HG02610 (cell line): Measurements from ENCODE around the gene ARRDC5.
A peak's percentile ranks its signal among the peaks of the same experiment; 100 is the strongest.
"Not testable (repeated sequence)": the region's sequence is repeated elsewhere in the genome, so short reads cannot be mapped to it uniquely, and the experiment has no call there.

Experiments
- ATAC-seq: cut with Tn5 transposase; IDR thresholded peaks from one replicate; pipeline ENCODE4 v1.9.1; 2021; ENCODE audit warnings: mild to moderate bottlenecking, moderate library complexity; ENCODE audit not compliant: unreplicated experiment

Gene ARRDC5

DNA sequence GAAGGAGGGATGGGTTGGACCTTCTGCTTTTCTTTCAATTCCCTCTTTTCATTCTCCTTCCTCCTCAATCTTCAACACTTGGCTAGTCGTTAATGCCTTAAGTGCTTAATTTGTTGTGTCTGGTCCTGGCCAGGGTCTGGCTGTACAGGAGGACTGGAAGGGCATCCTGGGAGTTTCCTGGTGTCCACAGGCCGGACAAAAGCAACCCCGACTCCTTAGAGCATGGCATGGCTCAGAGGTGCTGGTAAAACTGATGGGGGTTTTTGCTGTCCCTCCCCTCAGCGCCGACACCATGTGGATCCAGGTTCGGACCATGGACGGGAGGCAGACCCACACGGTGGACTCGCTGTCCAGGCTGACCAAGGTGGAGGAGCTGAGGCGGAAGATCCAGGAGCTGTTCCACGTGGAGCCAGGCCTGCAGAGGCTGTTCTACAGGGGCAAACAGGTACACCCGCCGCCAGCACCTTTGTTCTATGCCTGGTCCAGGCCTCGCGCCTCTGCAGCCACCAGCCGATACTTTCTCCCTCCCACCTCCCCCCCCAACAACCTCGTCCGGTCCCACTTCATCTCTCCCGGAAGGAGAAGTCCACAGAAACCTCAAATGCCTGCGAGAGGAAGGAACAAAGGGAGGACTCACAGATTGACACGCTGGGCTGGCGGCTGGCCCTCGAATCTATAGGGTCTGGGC lies 8.0 kb upstream of the ARRDC5 start:
- no peak for ATAC-seq

DNA sequence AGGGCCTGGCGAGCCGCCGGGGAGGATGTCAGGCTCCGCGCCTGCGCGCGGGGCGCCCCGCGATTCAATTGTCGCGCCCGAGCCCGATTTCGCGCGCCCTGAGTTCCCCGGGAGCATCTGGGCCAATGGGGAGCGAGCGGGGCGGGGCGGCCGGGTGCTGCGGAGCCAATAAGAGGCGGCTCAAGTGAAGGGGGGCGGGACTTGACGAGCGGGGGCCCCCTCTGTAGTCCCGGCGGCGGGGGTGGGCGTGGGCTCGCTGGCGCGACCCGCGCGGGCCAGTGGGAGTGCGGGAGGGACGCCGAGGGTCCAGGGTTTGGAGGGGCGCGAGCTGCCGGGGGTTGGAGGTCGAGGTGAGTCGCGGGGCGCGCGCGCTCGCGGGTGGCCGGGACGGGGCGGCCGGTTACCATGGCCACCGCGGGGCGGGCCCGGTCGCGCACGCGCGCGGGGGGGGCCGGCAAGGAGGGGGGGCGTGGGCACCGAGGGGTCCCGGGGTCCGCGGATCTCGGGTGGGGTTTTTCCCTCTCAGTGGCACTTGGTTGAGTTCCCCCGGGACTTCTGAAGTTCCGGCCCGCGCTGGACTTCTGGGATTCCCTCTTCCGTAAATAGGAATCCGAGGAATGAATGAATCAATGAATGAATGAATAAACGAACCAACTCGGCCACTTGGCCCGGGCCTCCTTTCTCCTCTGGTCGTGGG lies 7.3 kb upstream of the ARRDC5 start:
- peak; percentile 79 for ATAC-seq

GRCh38 chr19:4909156-4909896 lies 6.6 kb upstream of the ARRDC5 start, which contains the start of gene UHRF1:
UHRF1 (plus strand) TSS chr19:4909501; CDS start chr19:4910886, 1,385 bp downstream.
- ATAC-seq = peak; percentile 26

DNA sequence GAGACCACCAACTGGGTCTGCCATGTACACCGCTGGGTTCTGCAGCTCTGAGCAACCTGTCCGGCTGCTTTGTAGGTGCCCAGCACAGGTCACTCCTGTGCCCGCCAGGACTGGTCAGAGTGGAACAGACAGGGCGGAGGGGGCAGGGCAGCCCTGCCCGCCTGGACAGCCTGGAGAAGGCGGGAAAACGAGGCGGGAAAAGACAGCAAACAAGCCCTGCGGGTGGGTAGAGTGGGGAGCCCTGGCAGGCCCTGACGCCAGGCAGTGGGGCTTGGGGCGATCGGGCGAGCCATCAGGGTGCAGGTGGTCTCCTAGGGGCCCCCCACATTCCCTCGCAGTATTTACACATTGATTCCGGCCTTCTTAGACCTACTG lies 6.1 kb upstream of the ARRDC5 start:
- ATAC-seq = no peak

DNA sequence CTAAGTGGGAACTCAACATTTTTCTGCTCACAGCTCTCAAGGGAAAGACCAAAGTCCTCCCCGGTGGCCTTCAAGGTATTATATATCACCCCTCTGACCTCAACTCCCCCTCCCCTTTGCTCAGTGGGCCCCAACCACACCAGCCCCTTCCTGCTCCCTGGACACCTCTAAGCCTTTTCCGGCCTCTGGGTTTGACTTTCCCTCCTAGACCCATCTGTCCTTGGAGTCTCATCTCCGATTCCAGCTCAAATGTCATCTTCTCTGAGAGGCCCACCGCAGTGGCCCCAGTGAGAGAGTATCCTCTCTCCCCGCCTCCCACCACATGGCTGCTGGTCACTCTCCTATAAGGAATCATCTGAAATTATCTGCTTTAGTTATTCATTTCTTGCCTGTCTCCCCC lies 5.7 kb upstream of the ARRDC5 start:
- ATAC-seq = no peak

DNA sequence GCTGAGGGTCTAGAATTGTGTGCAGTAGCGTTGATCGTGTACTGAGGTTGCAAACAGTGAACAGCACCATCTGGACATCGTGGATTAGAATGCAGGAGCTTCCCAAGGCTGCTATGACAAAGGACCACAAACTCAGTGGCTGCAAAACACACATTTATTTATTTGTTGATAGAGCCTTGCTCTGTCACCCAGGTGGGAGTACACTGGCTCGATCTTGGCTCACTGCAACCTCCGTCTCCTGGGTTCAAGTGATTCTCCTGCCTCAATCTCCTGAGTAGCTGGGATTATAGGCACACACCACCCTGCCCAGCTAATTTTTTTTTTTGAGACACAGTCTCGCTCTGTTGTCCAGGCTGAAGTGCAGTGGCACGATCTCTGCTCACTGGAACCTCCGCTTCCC lies 4.3 kb upstream of the ARRDC5 start:
- ATAC-seq = no peak

DNA sequence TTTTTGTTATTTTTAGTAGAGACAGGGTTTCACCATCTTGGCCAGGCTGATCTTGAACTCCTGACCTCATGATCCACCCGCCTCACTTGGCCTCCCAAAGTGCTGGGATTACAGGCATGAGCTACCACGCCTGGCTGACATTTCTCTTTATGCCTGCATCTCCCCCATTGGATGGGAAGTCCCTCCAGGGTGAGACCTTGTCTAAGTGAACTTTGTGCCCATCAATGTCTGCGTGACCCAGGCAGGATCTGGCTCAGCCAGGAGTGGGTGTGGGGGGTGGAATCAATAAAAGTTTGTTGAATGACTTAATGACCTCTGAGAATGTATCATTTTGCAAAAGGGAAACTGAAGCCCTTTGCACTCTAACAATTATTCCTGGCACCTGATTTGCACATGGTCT lies 1.8 kb upstream of the ARRDC5 start:
- no peak for ATAC-seq

DNA sequence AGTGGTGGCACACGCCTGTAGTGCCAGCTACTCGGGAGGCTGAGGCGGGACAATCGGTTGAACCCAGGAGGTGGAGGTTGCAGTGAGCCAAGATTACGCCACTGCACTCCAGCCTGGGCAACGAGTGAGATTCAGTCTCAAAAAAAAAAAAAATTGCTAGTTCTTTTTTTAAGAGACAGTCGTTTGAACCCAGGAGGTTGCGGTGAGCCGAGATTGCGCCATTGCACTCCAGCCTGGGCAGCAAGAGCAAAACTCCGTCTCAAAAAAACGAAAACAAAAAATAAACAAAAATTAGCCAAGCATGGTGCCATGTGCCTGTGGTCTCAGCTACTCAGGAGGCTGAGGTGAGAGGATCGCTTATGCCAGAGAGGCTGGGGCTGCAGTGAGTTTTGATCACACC lies 1.8 kb downstream of the ARRDC5 start:
- ATAC-seq = not testable (repeated sequence)

- no peak for ATAC-seq
Measured at GRCh38 chr19:4897146-4897545, 5.5 kb downstream of the ARRDC5 start.

DNA sequence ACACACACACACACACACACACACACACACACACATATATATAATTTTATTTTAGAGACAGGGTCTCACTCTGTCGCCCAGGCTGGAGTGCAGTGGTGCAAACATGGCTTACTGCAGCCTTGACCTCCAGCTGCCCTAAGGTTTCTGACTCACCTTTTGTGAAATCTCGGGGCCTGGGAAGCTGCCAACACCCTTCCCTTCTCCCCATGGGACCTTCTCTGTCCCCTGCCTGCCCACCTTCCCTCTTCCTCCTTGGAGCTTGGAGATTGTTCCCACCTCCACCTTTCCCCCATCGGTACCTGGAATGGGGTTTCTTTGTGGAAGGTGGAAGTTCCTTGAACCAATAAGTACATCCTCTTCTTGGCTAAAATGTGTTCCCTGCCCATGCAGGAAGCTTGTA lies 6.3 kb downstream of the ARRDC5 start:
- no peak for ATAC-seq

- not testable (repeated sequence) for ATAC-seq
Measured at GRCh38 chr19:4892962-4893361, 9.7 kb downstream of the ARRDC5 start.

DNA sequence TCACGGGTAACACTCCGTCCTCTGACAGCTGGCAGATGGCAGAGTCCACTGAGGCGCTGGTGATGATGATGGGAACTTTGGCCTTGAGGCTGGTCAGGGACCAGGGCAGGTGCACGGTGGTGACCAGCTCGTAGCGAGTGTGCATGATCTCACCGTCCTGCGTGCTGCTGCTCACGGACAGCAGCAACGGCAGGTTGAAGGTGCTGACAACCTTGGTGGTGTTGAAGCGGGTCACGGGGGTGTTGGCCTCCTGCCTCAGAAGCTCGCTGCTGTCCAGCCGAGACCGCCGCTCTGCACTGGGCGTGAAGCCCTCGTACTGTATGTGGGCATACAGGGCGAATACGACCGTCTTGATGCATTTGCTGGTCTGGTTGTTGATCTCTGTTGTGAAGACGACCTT lies 11.6 kb downstream of the ARRDC5 start:
- ATAC-seq = no peak

DNA sequence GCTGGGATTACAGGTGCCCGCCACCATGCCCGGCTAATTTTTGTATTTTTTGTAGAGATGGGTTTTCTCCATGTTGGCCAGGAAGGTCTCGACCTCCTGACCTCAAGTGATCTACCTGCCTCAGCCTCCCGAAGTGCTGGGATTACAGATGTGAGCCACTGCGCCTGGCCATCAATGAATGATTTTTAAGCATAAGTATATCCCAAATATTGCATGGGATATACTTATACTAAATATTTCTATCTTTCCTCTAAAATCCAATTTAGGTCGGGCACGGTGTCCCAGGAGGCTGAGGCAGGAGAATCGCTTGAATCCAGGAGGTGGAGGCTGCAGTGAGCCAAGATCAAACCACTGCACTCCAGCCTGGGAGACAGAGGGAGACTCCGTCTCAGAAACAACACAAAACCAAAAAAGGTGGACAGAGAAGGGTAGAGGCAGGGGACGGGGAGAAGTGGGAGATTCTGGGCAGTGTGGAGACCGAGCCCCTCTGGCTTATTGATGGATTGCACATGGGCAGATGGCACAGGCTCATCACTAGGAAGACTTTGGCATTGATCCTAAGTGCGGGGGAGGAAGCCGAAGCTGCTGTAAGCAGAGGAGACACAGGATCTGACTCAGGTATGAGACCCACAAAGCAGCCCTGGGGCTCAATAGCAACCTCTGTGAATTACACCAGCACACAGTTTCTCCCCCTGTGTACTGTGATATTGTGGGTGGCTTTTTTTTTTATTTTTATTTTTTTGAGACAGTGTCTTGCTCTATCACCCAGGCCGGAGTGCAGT lies 13.5 kb downstream of the ARRDC5 start:
- ATAC-seq = no peak

DNA sequence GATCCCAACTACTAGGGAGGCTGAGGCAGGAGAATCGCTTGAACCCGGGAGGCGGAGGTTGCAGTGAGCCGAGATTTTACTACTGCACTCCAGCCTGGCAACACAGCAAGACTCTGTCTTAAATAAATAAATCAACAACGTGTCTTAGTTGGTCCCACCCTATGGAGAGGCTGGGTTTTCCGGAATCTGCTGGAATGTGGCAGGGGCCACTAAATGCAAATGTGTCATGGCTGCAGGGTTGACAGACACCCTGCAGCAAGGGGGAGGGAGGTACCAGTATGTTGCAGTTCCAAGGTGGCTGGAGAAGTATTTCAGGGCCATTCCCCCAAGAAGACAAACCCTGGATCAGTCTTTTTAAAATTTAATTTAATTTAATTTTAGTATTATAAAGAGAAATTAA lies 14.9 kb downstream of the ARRDC5 start:
- not testable (repeated sequence) for ATAC-seq

GRCh38 chr19:4884993-4885392 lies 17.7 kb downstream of the ARRDC5 start:
- not testable (repeated sequence) for ATAC-seq

DNA sequence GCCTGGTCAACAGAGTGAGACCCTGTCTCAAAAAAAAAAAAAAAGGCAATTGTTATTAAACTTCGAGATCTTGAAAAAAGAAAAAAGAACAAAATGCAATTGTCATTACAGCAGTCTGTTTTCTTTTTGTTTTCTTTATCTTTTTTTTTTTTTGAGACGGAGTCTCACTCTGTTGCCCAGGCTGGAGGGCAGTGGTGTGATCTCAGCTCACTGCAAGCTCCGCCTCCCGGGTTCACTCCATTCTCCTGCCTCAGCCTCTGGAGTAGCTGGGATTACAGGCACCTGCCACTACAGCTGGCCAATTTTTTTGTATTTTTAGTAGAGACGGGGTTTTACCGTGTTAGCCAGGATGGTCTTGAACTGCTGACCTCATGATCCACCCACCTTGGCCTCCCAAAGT lies 19.8 kb downstream of the ARRDC5 start:
- ATAC-seq = not testable (repeated sequence)

DNA sequence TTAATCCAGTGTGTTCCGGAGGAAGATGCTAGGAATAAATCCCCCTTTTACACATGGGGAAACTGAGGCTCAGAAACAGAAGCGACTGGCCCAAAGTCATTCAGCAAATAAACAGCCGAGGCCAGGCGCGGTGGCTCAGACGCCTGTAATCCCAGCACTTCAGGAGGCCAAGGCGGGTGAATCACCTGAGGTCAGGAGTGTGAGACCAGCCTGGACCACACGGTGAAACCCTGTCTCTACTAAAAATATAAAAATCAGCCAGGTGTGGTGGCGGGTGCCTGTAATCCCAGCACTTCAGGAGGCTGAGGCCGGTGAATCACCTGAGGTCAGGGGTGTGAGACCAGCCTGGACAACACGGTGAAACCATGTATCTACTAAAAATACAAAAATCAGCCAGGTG lies 23.7 kb downstream of the ARRDC5 start:
- no peak for ATAC-seq

DNA sequence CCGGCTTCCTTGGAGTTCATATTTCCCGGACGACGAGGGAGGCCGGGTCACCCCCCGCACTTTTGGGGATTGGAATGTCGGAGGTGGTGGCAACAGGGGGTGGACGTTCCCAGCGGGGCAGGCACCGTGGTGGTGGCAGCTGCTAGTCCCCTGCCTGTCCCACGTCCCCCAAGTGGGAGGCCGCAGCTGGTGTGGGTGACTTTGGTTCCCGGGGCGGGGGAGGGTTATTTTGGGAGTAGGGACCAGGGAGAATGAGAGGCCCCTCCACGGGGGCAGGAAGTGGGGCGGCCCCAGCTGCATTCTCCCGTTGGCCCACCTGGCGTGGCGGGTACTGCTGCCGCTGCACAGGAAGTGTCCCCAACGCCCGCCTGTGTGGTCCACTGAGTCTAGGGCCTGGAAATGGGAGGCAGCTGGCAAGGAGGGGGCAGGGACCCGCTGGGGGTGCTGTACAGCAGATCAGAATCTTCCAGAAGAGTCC lies 24.2 kb downstream of the ARRDC5 start:
- ATAC-seq = no peak

DNA sequence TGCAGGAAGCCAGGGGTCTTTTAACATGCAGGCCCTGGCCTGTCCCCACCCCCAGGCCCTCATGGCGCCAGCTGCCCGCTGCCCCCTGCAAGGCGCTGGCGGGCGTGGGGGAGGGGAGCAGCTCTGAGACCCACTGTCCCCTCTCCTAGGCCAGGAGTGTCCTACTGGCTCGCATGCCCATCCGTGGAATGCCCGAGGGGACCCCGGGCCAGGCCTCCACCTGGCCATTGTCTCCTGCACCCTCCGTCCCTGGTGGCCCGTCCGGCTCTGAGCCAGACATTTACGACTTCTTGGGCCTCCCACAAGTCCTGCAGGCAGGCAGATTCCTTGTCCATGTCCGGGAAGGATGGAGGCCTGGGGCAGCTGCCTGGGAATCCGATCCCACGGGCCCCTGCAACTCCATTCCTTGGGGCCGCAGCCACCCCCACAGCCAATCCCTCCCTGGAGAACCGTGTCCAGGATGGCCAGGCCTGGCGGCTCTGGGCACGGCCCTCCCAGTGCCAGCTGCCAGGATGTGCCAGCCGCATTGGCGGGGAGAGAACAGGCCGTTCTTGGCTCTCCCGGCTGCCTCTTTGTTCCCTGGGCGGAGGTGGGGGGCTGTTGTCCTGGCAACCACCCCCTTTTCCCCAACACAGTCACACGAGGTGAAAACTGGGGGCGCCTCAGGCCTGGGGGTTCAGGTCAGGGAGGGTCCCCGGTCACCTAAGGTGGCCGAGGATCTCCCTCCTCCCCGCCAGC lies 24.8 kb downstream of the ARRDC5 start:
- no peak for ATAC-seq

- ATAC-seq = no peak
Measured at GRCh38 chr19:4873930-4874329, 28.8 kb downstream of the ARRDC5 start.
